Adrenal gland (tissue), 5 donors: Measurements from ENCODE around the gene CR1L.

Source experiments
- POLR2A ChIP-seq, 2 donors: fragments of 450-650 bp; IDR thresholded peaks; one replicate each; pipeline ENCODE4 v1.6.1; 2017; ENCODE audit warnings: antibody characterized with exemption in 2 of 2, mild to moderate bottlenecking in 2 of 2, moderate library complexity in 1 of 2
- TF ChIP-seq, protein P1 (sequence below), 6 experiments: fragments of 450-650 bp in 4 of 6; fragments of 200-600 bp in 2 of 6; sonication (generic) in 1 of 6; IDR thresholded peaks; 1 replicate in 5 of 6; 2 replicates in 1 of 6; pipeline versions ENCODE4 v1.5.1 to v1.8.0; 2016 to 2021; ENCODE audit warnings: antibody characterized with exemption in 6 of 6, mild to moderate bottlenecking in 2 of 6, moderate library complexity in 1 of 6
- donor health status: DM: no; HTN: no; CAD: no.

GRCh38 chr1:207745839-207746767, 101.2 kb downstream of the CR1L start:
- TF ChIP-seq POLR2A (IDR thresholded peaks at IDR 0.05), result no peak
- TF ChIP-seq, protein P1, sequence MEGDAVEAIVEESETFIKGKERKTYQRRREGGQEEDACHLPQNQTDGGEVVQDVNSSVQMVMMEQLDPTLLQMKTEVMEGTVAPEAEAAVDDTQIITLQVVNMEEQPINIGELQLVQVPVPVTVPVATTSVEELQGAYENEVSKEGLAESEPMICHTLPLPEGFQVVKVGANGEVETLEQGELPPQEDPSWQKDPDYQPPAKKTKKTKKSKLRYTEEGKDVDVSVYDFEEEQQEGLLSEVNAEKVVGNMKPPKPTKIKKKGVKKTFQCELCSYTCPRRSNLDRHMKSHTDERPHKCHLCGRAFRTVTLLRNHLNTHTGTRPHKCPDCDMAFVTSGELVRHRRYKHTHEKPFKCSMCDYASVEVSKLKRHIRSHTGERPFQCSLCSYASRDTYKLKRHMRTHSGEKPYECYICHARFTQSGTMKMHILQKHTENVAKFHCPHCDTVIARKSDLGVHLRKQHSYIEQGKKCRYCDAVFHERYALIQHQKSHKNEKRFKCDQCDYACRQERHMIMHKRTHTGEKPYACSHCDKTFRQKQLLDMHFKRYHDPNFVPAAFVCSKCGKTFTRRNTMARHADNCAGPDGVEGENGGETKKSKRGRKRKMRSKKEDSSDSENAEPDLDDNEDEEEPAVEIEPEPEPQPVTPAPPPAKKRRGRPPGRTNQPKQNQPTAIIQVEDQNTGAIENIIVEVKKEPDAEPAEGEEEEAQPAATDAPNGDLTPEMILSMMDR (IDR thresholded peaks at IDR 0.05), result no peak
